Cardiac muscle cell (in vitro differentiated cells and primary cell): ENCODE data around the gene SPG7. TPM values are rescaled to one million over a fixed set of nuclear protein-coding genes. Genes with fewer than 3 reads are reported as not detected.

ENCODE experiments used
- DNase-seq, 2 donors: peaks; one replicate each; pipeline versions ENCODE4 v3.0.0 to v3.0.0-alpha.2; 2010 to 2017; ENCODE audit warnings: low read depth in 1 of 2, low spot score in 1 of 2
- H3K27ac ChIP-seq: fragments of 200-600 bp; sonication (generic); 2 replicates; pipeline ENCODE4 v1.5.1; 2016
- H3K27me3 ChIP-seq: fragments of 200-600 bp; sonication (generic); 2 replicates; pipeline ENCODE4 v1.6.0; 2016; ENCODE audit warnings: control low read depth
- H3K36me3 ChIP-seq: fragments of 200-600 bp; sonication (generic); 2 replicates; pipeline ENCODE4 v1.5.1; 2016; ENCODE audit warnings: control low read depth
- H3K4me1 ChIP-seq: fragments of 200-600 bp; sonication (generic); 2 replicates; pipeline ENCODE4 v1.8.1; 2017; ENCODE audit warnings: low read depth, mild to moderate bottlenecking, mixed run types
- H3K4me3 ChIP-seq: fragments of 200-600 bp; sonication (generic); 2 replicates; pipeline ENCODE4 v1.5.1; 2016; ENCODE audit warnings: mild to moderate bottlenecking
- H3K9me3 ChIP-seq: fragments of 200-600 bp; sonication (generic); 2 replicates; pipeline ENCODE4 v1.5.1; 2017; ENCODE audit warnings: low read depth, mild to moderate bottlenecking, control low read depth
- CTCF ChIP-seq: IDR thresholded peaks from 2 replicates; pipeline ENCODE4 v1.5.1; 2012; ENCODE audit warnings: low read depth, mild to moderate bottlenecking, low read length
- polyA plus RNA-seq: library from polyadenylated mRNA; unstranded; fragments of >200 nt; fragmentation: Nextera tagmentation; extraction: Ambion mirVana; gene quantifications from 2 replicates; pipeline ENCODE4 v1.2.1, GENCODE V29; 2016
- total RNA-seq: library from RNA; depleted of rRNA; stranded (reverse); fragments of >200 nt; gene quantifications from 2 replicates; pipeline ENCODE4 v1.2.3, GENCODE V29; 2016

SPG7 gene
- total and polyA plus RNA-seq, 2 experiments from 2014 or later: 110 to 248 TPM

GRCh38 chr16:89530401-89531381 lies 22.5 kb downstream of the SPG7 start:
- no peak for TF ChIP-seq CTCF
- no peak for DNase-seq
- H3K9me3 ChIP-seq: no peaks in the 10 kb centered on the region
- peaks cover 2% of the 10 kb centered on the region for H3K4me1 ChIP-seq
- H3K27ac ChIP-seq: no peak overlapping the region
- no peak overlapping the region for H3K4me3 ChIP-seq
- no peaks in the 10 kb centered on the region for H3K27me3 ChIP-seq
- peaks cover 56% of the 10 kb centered on the region for H3K36me3 ChIP-seq

DNA sequence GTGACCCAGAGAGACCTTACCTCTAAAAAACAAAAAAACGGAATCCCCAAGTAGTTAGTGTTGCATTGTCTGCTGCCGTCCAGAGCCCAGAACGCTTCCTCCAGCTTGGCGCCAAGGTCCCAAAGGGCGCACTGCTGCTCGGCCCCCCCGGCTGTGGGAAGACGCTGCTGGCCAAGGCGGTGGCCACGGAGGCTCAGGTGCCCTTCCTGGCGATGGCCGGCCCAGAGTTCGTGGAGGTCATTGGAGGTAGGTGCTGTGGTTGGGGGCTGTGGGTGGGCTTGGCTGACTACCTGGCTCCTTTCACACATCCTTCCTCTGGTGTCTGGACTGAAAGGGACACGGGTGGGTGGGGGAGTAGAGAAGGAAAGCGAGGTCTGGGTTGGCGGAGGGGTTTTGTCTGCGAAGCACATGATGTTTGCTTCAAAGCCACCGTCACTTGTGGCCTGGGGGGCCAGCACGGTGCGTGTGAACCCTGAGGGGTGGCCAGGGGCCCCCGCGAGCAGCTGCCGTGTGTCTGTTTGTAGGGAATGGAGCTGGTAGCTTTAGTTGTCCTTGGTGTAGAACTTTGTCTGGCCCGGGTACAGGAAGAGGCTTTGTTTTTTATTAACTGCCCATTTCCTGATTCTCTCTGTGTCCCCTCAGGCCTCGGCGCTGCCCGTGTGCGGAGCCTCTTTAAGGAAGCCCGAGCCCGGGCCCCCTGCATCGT lies 23.8 kb downstream of the SPG7 start:
- H3K36me3 ChIP-seq: peaks cover 46% of the 10 kb centered on the region
- H3K4me1 ChIP-seq: no peaks in the 10 kb centered on the region
- no peaks in the 10 kb centered on the region for H3K9me3 ChIP-seq
- no peak overlapping the region for H3K4me3 ChIP-seq
- no peak for TF ChIP-seq CTCF
- no peaks in the 10 kb centered on the region for H3K27me3 ChIP-seq
- no peak overlapping the region for H3K27ac ChIP-seq
- DNase-seq: no peak

- H3K27me3 ChIP-seq: no peaks in the 10 kb centered on the region
- no peak for TF ChIP-seq CTCF
- H3K36me3 ChIP-seq: peaks cover 38% of the 10 kb centered on the region
- peak in 1 of 2 donors; percentile 80 for DNase-seq
- H3K4me1 ChIP-seq: no peaks in the 10 kb centered on the region
- H3K4me3 ChIP-seq: no peak overlapping the region
- H3K9me3 ChIP-seq: no peaks in the 10 kb centered on the region
- H3K27ac ChIP-seq: peak overlapping the region; percentile 23
Observed at GRCh38 chr16:89534252-89534756, 26.1 kb downstream of the SPG7 start.

- peaks cover 27% of the 10 kb centered on the region for H3K36me3 ChIP-seq
- H3K27ac ChIP-seq: no peak overlapping the region
- peaks cover 8% of the 10 kb centered on the region for H3K4me1 ChIP-seq
- no peak for DNase-seq
- no peaks in the 10 kb centered on the region for H3K27me3 ChIP-seq
- no peaks in the 10 kb centered on the region for H3K9me3 ChIP-seq
- TF ChIP-seq CTCF: no peak
- no peak overlapping the region for H3K4me3 ChIP-seq
Observed at GRCh38 chr16:89536371-89536770, 28.2 kb downstream of the SPG7 start.

GRCh38 chr16:89536886-89537548 lies 28.8 kb downstream of the SPG7 start:
- Histone ChIP-seq H3K27ac (no peak overlapping the region), H3K4me1 (peaks cover 10% of the 10 kb centered on the region), H3K9me3 (no peaks in the 10 kb centered on the region), H3K27me3 (no peaks in the 10 kb centered on the region), H3K36me3 (peaks cover 22% of the 10 kb centered on the region), H3K4me3 (no peak overlapping the region)
- no peak for DNase-seq
- no peak for TF ChIP-seq CTCF
